Ovary (tissue), 9 donors: ENCODE measurements around the gene NPFF. TPM values are rescaled to one million over a fixed set of nuclear protein-coding genes. Genes with fewer than 3 reads are reported as not detected.

Experiments
- DNase-seq, 5 donors: peaks; one replicate each; pipeline ENCODE4 v3.0.0-alpha.2; 2019 to 2020
- H3K27ac ChIP-seq, 2 donors: fragments of 200-600 bp; one replicate each; pipeline versions ENCODE4 v1.5.1 to v1.8.0; 2019 to 2022
- H3K27me3 ChIP-seq: fragments of 200-600 bp; one replicate; pipeline ENCODE4 v1.8.0; 2022
- H3K36me3 ChIP-seq: fragments of 200-600 bp; sonication (generic); one replicate; pipeline ENCODE4 v1.5.1; 2019
- H3K4me1 ChIP-seq: one replicate; pipeline ENCODE4 v1.8.1; 2013; ENCODE audit warnings: mild to moderate bottlenecking, moderate library complexity; ENCODE audit not compliant: insufficient read depth
- H3K4me3 ChIP-seq: fragments of 200-600 bp; sonication (generic); one replicate; pipeline ENCODE4 v1.5.1; 2017
- H3K9me3 ChIP-seq, 2 donors: fragments of 200-600 bp in 1 of 2; sonication (generic) in 1 of 2; one replicate each; pipeline versions ENCODE4 v1.5.1 to v1.8.1; 2013 to 2019; ENCODE audit warnings: mild to moderate bottlenecking in 1 of 2, moderate library complexity in 1 of 2
- EP300 ChIP-seq: sonication (generic); formaldehyde crosslinking; IDR thresholded peaks from one replicate; pipeline ENCODE4 v1.6.1; 2017; ENCODE audit warnings: antibody characterized with exemption
- POLR2A ChIP-seq: fragments of 450-650 bp; IDR thresholded peaks from one replicate; pipeline ENCODE4 v1.6.1; 2017; ENCODE audit warnings: antibody characterized with exemption, mild to moderate bottlenecking, moderate library complexity
- WGBS, 3 donors: extraction: QIAGEN DNeasy Blood & Tissue Kit in 1 of 3; methylation state at CpG; one replicate each; pipeline versions ENCODE4 v1.1.5 to v1.1.7; 2013 to 2017; 5-methylcytosine and 5-hydroxymethylcytosine counted together
- intact Hi-C, 4 donors: fragments of 100-400 bp; cut with DNase I; formaldehyde crosslinking; loops; one replicate each; pipeline versions ENCODE4 v1.11.0 to v1.15.1; 2022 to 2023
- polyA plus RNA-seq, 2 donors: library from polyadenylated mRNA; stranded (reverse); fragments of 200-250 nt in 1 of 2; fragments of 350-450 nt in 1 of 2; fragmentation: Illumina TruSeq in 1 of 2; extraction: RNeasy Lipid Tissue Mini Kit (QIAGEN cat#74804) in 1 of 2; gene quantifications; one replicate each; pipeline ENCODE4 v1.2.3, GENCODE V29; 2013 to 2014
- total RNA-seq, 7 donors: library from RNA; depleted of rRNA in 2 of 7; stranded (reverse); fragments of >200 nt in 2 of 7; fragmentation: NEBNext Ultra II Directional in 3 of 7; extraction: Animal tissue kit (Norgen Biotek cat#: 25700) in 3 of 7; gene quantifications; one replicate each; pipeline versions ENCODE4 v1.1.0 to v1.2.4, GENCODE V29; 2016 to 2023
- TF ChIP-seq, protein P1 (sequence below), 3 donors: fragments of 450-650 bp in 2 of 3; fragments of 200-600 bp in 1 of 3; IDR thresholded peaks; one replicate each; pipeline versions ENCODE4 v1.5.1 to v1.8.0; 2016 to 2022; ENCODE audit warnings: antibody characterized with exemption in 3 of 3, mild to moderate bottlenecking in 1 of 3
- donor health status: DM: no; HTN: no; CAD: no; lungs with moderate emphysema.
- donor health status: DM: no; HTN: no; CAD: no.
- donor health status: Bipolar disorder and iron deficiency.
- donor health status: DM: yes; HTN: yes; CAD: no.
- donor health status: DM: no; HTN: no; CAD: no.
- donor health status: DM: yes; HTN: yes; CAD: no.

NPFF gene
- total and polyA plus RNA-seq, 9 donors, result 0.68 to 1.1 TPM; not detected in 7

DNA sequence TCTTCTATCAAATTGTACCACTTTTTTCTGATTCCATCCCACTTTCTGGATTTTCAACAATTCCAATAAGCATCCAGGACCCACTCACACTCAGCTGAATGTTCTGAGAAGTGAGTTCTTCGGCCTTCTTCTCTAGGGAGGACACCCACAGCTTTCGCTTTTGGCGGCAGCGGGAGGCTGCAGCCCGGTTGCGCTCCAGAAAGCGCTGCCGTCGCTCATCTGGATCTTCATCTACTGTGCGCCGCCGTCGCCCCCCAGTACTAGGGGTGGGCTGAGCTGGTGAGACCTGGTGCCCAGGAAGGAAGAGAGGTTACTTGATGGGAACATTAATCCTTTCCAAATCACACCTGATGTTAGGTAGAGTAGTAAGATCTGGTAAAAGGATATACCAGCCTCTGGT, 17.2 kb upstream of the NPFF start:
- Histone ChIP-seq H3K36me3 (no peaks in the 10 kb centered on the region), H3K27me3 (no peaks in the 10 kb centered on the region), H3K4me1 (no peaks in the 10 kb centered on the region), H3K4me3 (no peak overlapping the region), H3K27ac (no peak overlapping the region), H3K9me3 (no peaks in the 10 kb centered on the region)
- intact Hi-C loops, result no loop called here
- DNase-seq, result no peak
- TF ChIP-seq POLR2A (no peak), EP300 (no peak)
- TF ChIP-seq, protein P1, sequence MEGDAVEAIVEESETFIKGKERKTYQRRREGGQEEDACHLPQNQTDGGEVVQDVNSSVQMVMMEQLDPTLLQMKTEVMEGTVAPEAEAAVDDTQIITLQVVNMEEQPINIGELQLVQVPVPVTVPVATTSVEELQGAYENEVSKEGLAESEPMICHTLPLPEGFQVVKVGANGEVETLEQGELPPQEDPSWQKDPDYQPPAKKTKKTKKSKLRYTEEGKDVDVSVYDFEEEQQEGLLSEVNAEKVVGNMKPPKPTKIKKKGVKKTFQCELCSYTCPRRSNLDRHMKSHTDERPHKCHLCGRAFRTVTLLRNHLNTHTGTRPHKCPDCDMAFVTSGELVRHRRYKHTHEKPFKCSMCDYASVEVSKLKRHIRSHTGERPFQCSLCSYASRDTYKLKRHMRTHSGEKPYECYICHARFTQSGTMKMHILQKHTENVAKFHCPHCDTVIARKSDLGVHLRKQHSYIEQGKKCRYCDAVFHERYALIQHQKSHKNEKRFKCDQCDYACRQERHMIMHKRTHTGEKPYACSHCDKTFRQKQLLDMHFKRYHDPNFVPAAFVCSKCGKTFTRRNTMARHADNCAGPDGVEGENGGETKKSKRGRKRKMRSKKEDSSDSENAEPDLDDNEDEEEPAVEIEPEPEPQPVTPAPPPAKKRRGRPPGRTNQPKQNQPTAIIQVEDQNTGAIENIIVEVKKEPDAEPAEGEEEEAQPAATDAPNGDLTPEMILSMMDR (IDR thresholded peaks at IDR 0.05), result no peak
- WGBS, 3 donors, result 91 to 97% (median 96%) methylated on average over 13 of the region's 13 CpGs

DNA sequence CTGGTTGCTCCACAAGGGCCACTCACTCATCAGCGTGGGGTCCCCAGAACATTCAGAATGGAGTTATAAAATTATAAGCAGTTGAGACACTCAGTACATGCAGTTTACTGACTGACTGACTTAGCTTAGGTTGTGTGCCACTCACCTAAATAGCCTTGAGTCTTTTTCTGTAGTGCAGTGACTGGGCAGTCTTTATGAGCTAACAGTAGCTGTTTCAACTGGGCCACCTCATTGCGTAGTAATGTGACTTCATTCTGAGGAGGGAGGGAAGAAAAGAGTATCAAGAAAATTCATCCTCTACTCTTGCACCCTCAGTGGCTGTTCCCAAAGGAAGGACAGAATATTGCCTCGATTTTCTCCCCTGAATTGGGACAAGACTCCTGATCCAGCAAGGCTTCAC, 15.8 kb upstream of the NPFF start:
- no peak for DNase-seq
- H3K9me3 ChIP-seq, result no peaks in the 10 kb centered on the region
- no peaks in the 10 kb centered on the region for H3K36me3 ChIP-seq
- H3K4me1 ChIP-seq, result no peaks in the 10 kb centered on the region
- intact Hi-C loops, result no loop called here
- no peak overlapping the region for H3K4me3 ChIP-seq
- TF ChIP-seq POLR2A (no peak), EP300 (no peak)
- TF ChIP-seq, protein P1 (IDR thresholded peaks at IDR 0.05), result no peak
- 90 to 94% (median 92%) methylated on average over 3 of the region's 3 CpGs for WGBS, 3 donors
- no peaks in the 10 kb centered on the region for H3K27me3 ChIP-seq
- H3K27ac ChIP-seq, result no peak overlapping the region

DNA sequence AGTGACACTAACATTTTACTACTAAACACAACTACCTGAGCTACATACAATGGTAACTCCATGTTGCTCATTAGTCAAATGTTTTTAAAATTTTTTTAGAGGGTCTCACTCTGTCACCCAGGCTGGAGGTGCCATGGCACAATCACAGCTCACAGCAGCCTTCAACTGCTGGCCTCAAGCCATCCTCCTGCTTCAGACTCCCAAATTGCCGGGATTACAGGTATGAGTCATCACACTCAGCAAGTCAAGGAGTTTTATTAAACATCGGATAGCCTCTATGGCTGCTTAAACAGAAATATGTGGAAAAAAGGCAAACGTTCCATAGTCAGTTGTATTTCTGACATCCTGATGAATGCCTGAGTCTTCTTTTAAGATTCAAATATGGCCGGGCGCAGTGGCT, 11.1 kb upstream of the NPFF start:
- H3K27ac ChIP-seq, result no peak overlapping the region
- TF ChIP-seq, protein P1 (IDR thresholded peaks at IDR 0.05), result no peak
- no peak for TF ChIP-seq EP300
- DNase-seq, result no peak
- 49 to 61% (median 60%) methylated on average over 5 of the region's 5 CpGs for WGBS, 3 donors
- no peaks in the 10 kb centered on the region for H3K36me3 ChIP-seq
- intact Hi-C loops, result no loop called here
- H3K27me3 ChIP-seq, result no peaks in the 10 kb centered on the region
- H3K4me1 ChIP-seq, result no peaks in the 10 kb centered on the region
- no peak overlapping the region for H3K4me3 ChIP-seq
- H3K9me3 ChIP-seq, result no peaks in the 10 kb centered on the region

DNA sequence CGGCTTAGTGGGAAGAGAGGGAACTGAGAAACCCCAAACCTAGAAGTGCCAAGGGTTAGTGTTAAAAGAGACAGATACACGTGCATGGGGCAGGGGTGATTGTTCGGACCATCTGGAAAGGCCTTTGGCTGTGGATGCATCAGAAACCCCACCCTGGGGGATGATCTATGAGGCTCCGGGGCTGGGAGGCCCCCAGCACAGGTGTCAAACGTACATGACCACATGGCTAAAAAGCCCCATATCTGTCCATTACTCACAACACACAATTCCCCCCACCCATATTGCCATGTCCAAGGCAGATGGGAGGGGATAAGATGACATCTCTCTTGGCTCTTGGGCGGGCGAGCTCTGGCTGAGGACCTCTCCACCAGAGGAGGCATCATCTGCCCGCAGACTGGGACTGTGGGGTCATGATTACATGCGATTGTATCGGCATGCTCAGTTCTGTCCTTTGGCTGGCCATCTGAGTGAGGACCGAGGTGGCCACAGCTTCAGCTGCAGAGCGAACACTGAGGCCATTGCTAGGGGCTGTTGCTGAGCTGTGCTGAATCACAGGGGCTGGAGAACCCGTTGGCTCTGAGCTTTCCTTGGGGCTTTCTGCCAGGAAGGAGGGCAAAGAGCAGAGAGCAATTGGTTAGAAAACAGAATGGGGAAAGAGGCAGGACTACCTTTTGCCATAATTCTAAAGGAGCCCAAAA, 9.6 kb upstream of the NPFF start:
- TF ChIP-seq, protein P1 (IDR thresholded peaks at IDR 0.05), result no peak
- no peak for TF ChIP-seq POLR2A
- no peak for TF ChIP-seq EP300
- H3K9me3 ChIP-seq, result no peaks in the 10 kb centered on the region
- no peak for DNase-seq
- H3K27me3 ChIP-seq, result no peaks in the 10 kb centered on the region
- intact Hi-C loops, result no loop called here
- no peak overlapping the region for H3K4me3 ChIP-seq
- no peak overlapping the region for H3K27ac ChIP-seq
- H3K36me3 ChIP-seq, result no peaks in the 10 kb centered on the region
- WGBS, 3 donors, result 78 to 83% (median 80%) methylated on average over 11 to 13 of the region's 13 CpGs
- no peaks in the 10 kb centered on the region for H3K4me1 ChIP-seq
